ENCODE data around the gene PELO. TPM values are rescaled to one million over a fixed set of nuclear protein-coding genes. Genes with fewer than 3 reads are reported as not detected.

The PELO gene
- total and polyA plus RNA-seq, 9 of the 15 experiments (the other 6 are each of a cell fraction or from before 2014, with no cell fraction given) = 5.8 to 14.6 (median 9.6) TPM

GRCh38 chr5:52801329-52801728 is 13.6 kb downstream of the PELO start:
- 2% methylated on average over 8 of the region's 8 CpGs for WGBS (ENCODE audit: insufficient coverage, low coverage, missing lambda C conversion rate)
- Histone ChIP-seq H4K20me1 (replicated peaks; ENCODE audit: control insufficient read depth, insufficient read depth, low read length) (peaks cover 16% of the 10 kb centered on the region), H3K9me3 (replicated peaks; ENCODE audit: control insufficient read depth, insufficient read depth, low read depth, low read length) (no peaks in the 10 kb centered on the region), H2AFZ (ENCODE audit: low read depth, low read length) (no peak overlapping the region), H3K79me2 (ENCODE audit: control insufficient read depth, insufficient read depth, low read length) (peaks cover 58% of the 10 kb centered on the region), H3K4me3 (peak overlapping the region; percentile 65), H3K9me1 (ENCODE audit: control insufficient read depth, insufficient read depth, low read length) (peaks cover 4% of the 10 kb centered on the region), H3K36me3 (ENCODE audit: control insufficient read depth, insufficient read depth, low read length) (peaks cover 31% of the 10 kb centered on the region), H3K27me3 (ENCODE audit: control insufficient read depth in 2 of 2, insufficient read depth in 2 of 2, low read length in 2 of 2) (no peaks in the 10 kb centered on the region), H3K27ac (ENCODE audit: extremely low read depth, low read depth, low read length) (peak overlapping the region; percentile 95), H3K4me2 (ENCODE audit: insufficient read depth, low read length) (peak overlapping the region; percentile 99), H3K4me1 (replicated peaks in 1 of 2; ENCODE audit: control insufficient read depth in 2 of 2, insufficient read depth in 2 of 2, low read length in 2 of 2) (peaks cover 0 to 10% of the 10 kb centered on the region in 2 experiments; a peak in 4 of 5 replicates), H3K9ac (ENCODE audit: insufficient read depth in 1 of 2, low read depth in 2 of 2, low read length in 2 of 2) (peak overlapping the region; percentile 84 to 90; a peak in 3 of 4 replicates)
- FAIRE-seq = peak; percentile 58
- peak; percentile 51 for ATAC-seq
- intact Hi-C loops (cut with micrococcal nuclease) (loop anchor here (10.0 kb wide), 1 partner anchor 293 kb away; no protein-coding TSS in a partner anchor), in situ Hi-C loops (cut with MboI) (no loop called here)
- peak in 2 of 4 experiments; percentile 11 to 42 for DNase-seq (ENCODE audit: extremely low read depth in 1 of 4, low spot score in 3 of 4)
- ChIA-PET POLR2A (interaction anchor here (0.6 kb wide), 3 partner anchors 24 to 332 kb away, joined by 3 read pairs; no protein-coding TSS in a partner anchor), CTCF (ENCODE audit: low intra/inter-chr PET ratio) (no interaction called here)
- no TSS peak for BruUV-seq (replicated peaks)
- TF ChIP-seq CTBP1 (IDR thresholded peaks at IDR 0.05; ENCODE audit: borderline replicate concordance) (0 out of 2 replicates have a peak, but pooled peaks have one; percentile 11), E2F3 (CRISPR knock-in tag; IDR thresholded peaks at IDR 0.05) (no peak), ZSCAN29 (IDR thresholded peaks at IDR 0.05) (no peak), ARID3B (CRISPR knock-in tag; IDR thresholded peaks at IDR 0.05; ENCODE audit: borderline replicate concordance) (no peak), MAX (CRISPR knock-in tag; IDR thresholded peaks at IDR 0.05) (no peak)
